Heart right ventricle (tissue), 16 donors: ENCODE results near the gene SNAP47. TPM values are rescaled to one million over a fixed set of nuclear protein-coding genes. Genes with fewer than 3 reads are reported as not detected.

Experiments
- ATAC-seq, 8 donors: fragments of 200-7000 bp; cut with Tn5 transposase; one replicate each; pipeline ENCODE4 v1.9.1; 2020; ENCODE audit warnings: mild to moderate bottlenecking in 8 of 8, moderate library complexity in 8 of 8, moderate number of reproducible peaks in 1 of 8
- DNase-seq, 2 donors: peaks; one replicate each; pipeline ENCODE4 v3.0.0-alpha.2; 2020
- H3K27ac ChIP-seq, 10 donors: fragments of 200-600 bp; sonication (generic) in 2 of 10; one replicate each; pipeline versions ENCODE4 v1.5.0 to v1.8.0; 2020 to 2022; ENCODE audit warnings: mild to moderate bottlenecking in 3 of 10
- H3K27me3 ChIP-seq, 7 donors: fragments of 200-600 bp; one replicate each; pipeline ENCODE4 v1.8.0; 2021 to 2022; ENCODE audit warnings: mild to moderate bottlenecking in 2 of 7
- H3K36me3 ChIP-seq, 9 donors: fragments of 200-600 bp; sonication (generic) in 1 of 9; one replicate each; pipeline versions ENCODE4 v1.5.0 to v1.8.0; 2020 to 2022; ENCODE audit warnings: mild to moderate bottlenecking in 2 of 9
- H3K4me1 ChIP-seq, 9 donors: fragments of 200-600 bp; sonication (generic) in 1 of 9; one replicate each; pipeline versions ENCODE4 v1.5.0 to v1.8.0; 2020 to 2022; ENCODE audit warnings: mild to moderate bottlenecking in 4 of 9
- H3K4me3 ChIP-seq, 10 donors: fragments of 200-600 bp; sonication (generic) in 2 of 10; one replicate each; pipeline versions ENCODE4 v1.5.0 to v1.8.0; 2020 to 2022; ENCODE audit warnings: mild to moderate bottlenecking in 7 of 10, moderate library complexity in 2 of 10
- H3K9me3 ChIP-seq, 11 donors: fragments of 200-600 bp in 10 of 11; sonication (generic) in 2 of 11; one replicate each; pipeline versions ENCODE4 v1.5.0 to v1.8.0; 2013 to 2022; ENCODE audit warnings: mild to moderate bottlenecking in 2 of 11, control low read depth in 1 of 11, moderate library complexity in 1 of 11
- CTCF ChIP-seq, 9 donors: fragments of 200-600 bp; sonication (generic) in 2 of 9; IDR thresholded peaks; one replicate each; pipeline versions ENCODE4 v1.5.0 to v1.8.0; 2021 to 2022; ENCODE audit warnings: antibody characterized with exemption in 9 of 9, mild to moderate bottlenecking in 5 of 9, moderate library complexity in 1 of 9
- WGBS, 2 donors: extraction: QIAGEN DNeasy Blood & Tissue Kit; methylation state at CpG; one replicate each; pipeline ENCODE4 v1.1.7; 2013; ENCODE audit warnings: inconsistent platforms in 1 of 2; 5-methylcytosine and 5-hydroxymethylcytosine counted together
- intact Hi-C, 10 donors: fragments of 100-400 bp; cut with DNase I; formaldehyde crosslinking; loops; one replicate each; pipeline versions ENCODE4 v1.11.1 to v1.14.2; 2022
- polyA plus RNA-seq, 2 donors: library from polyadenylated mRNA; stranded (reverse); fragments of 200-250 nt; gene quantifications; one replicate each; pipeline ENCODE4 v1.2.3, GENCODE V29; 2013
- total RNA-seq, 10 donors: library from RNA; stranded (reverse); fragmentation: NEBNext Ultra II Directional in 3 of 10; extraction: Animal tissue kit (Norgen Biotek cat#: 25700) in 3 of 10; gene quantifications; one replicate each; pipeline versions ENCODE4 v1.2.1 to v1.2.4, GENCODE V29; 2021 to 2023
- donor health status: Arrhythmogenic right ventricular cardiomyopathy.
- donor health status: ischemic (EF 13 %, LVEDD 7.1; RV severe dilation, severe dysfunction).
- donor health status: healthy with polysubstance abuse.
- donor health status: DM: no; HTN: yes; CAD: no.
- donor health status: DM: no; HTN: no; CAD: no.
- donor health status: ischemic (EF 25% LVEDD 6.9; RV normal size, moderate dysfunction).
- donor health status: ischemic (EF 25% LVEDD 5.7; RV mildly dilated, moderate dysfunction).
- donor health status: healthy.
- donor health status: DM: yes; HTN: yes; CAD: no.
- donor health status: Ischemic cardiomyopathy.
- donor health status: ischemic (EF 35%, LVEDD 5.7; RV mildly dilated, moderate dysfunction).
- donor health status: nonischemic (EF 11% LVEDD 7.7; RV severe dilation, severe dysfunction).
- donor health status: DM: yes; HTN: yes; CAD: no.
- donor health status: PGD.
- donor health status: ischemic (EF 29% LVEDD 5.4; RV normal size, mild dysfunction).
- donor health status: nonischemic (EF 23%, LVEDD 6.1; RV moderate dilation, normal function).

The SNAP47 gene
- total and polyA plus RNA-seq, 12 donors: 18.4 to 102 (median 49.7) TPM

- Histone ChIP-seq H3K4me1 (no peaks in the 10 kb centered on the region), H3K4me3 (no peak overlapping the region), H3K27ac (no peak overlapping the region), H3K36me3 (no peaks in the 10 kb centered on the region), H3K9me3 (peaks cover 0 to 27% (median 4%) of the 10 kb centered on the region in 11 donors), H3K27me3 (peaks cover 0 to 15% (median 0%) of the 10 kb centered on the region in 7 donors)
- intact Hi-C loops: no loop called here
- TF ChIP-seq CTCF (IDR thresholded peaks at IDR 0.05): no peak
- no peak for ATAC-seq
- DNase-seq: no peak
Observed at GRCh38 chr1:227803933-227804332, 68.7 kb downstream of the SNAP47 start.

- 66 to 67% methylated on average over 6 of the region's 6 CpGs for whole genome bisulfite sequencing, 2 donors
- intact Hi-C loops: no loop called here
- no peak overlapping the region for H3K4me3 ChIP-seq
- DNase-seq (no peak), ATAC-seq (no peak)
- H3K36me3 ChIP-seq: no peaks in the 10 kb centered on the region
- TF ChIP-seq CTCF (IDR thresholded peaks at IDR 0.05): no peak
- H3K4me1 ChIP-seq: no peaks in the 10 kb centered on the region
- H3K27me3 ChIP-seq: peaks cover 0 to 15% (median 0%) of the 10 kb centered on the region in 7 donors
- H3K27ac ChIP-seq: no peak overlapping the region
- peaks cover 0 to 27% (median 4%) of the 10 kb centered on the region in 11 donors for H3K9me3 ChIP-seq
Observed at GRCh38 chr1:227805606-227806197, 70.5 kb downstream of the SNAP47 start.

GRCh38 chr1:227808566-227808965, 73.3 kb downstream of the SNAP47 start:
- Histone ChIP-seq H3K27ac (no peak overlapping the region), H3K27me3 (peaks cover 0 to 15% (median 0%) of the 10 kb centered on the region in 7 donors), H3K9me3 (peaks cover 0 to 32% (median 6%) of the 10 kb centered on the region in 11 donors), H3K4me3 (no peak overlapping the region), H3K36me3 (no peaks in the 10 kb centered on the region), H3K4me1 (no peaks in the 10 kb centered on the region)
- WGBS, 2 donors: 72 to 76% methylated on average over 1 of the region's 1 CpG
- DNase-seq: no peak
- ATAC-seq: no peak
- intact Hi-C loops: no loop called here
- no peak for TF ChIP-seq CTCF (IDR thresholded peaks at IDR 0.05)

- intact Hi-C loops: no loop called here
- no peak for ATAC-seq
- Histone ChIP-seq H3K9me3 (peaks cover 0 to 32% (median 11%) of the 10 kb centered on the region in 11 donors), H3K27ac (no peak overlapping the region), H3K4me3 (no peak overlapping the region), H3K27me3 (peaks cover 0 to 15% (median 0%) of the 10 kb centered on the region in 7 donors), H3K4me1 (no peaks in the 10 kb centered on the region), H3K36me3 (no peaks in the 10 kb centered on the region)
- DNase-seq: no peak
- TF ChIP-seq CTCF (IDR thresholded peaks at IDR 0.05): no peak
- 78 to 86% methylated on average over 2 of the region's 2 CpGs for WGBS, 2 donors
Observed at GRCh38 chr1:227809026-227809425, 73.8 kb downstream of the SNAP47 start.
